Panc1 (cell line): ENCODE data around the gene POLE4. TPM values are rescaled to one million over a fixed set of nuclear protein-coding genes. Genes with fewer than 3 reads are reported as not detected.

Experiments
- ATAC-seq: fragments of 200-7000 bp; cut with Tn5 transposase; 2 replicates; pipeline ENCODE4 v1.9.1; 2020; ENCODE audit warnings: mild to moderate bottlenecking, moderate library complexity
- BruUV-seq: library from RNA; stranded (reverse); fragments of 400-500 nt; replicated peaks from 2 replicates; lab custom pipeline; 2021; lab: Mats Ljungman, UMichigan
- CTCF ChIA-PET: fragments of 300-600 bp; sonication (Branson Sonifier 250); formaldehyde crosslinking; loops from one replicate; lab custom pipeline; 2022; ENCODE audit warnings: antibody characterized with exemption; lab: Charles Lee
- POLR2A ChIA-PET: fragments of 300-600 bp; sonication (Branson Sonifier 250); formaldehyde crosslinking; loops from one replicate; lab custom pipeline; 2022; ENCODE audit warnings: antibody characterized with exemption; lab: Charles Lee
- DNase-seq: peaks from one replicate; pipeline ENCODE4 v3.0.0-alpha.2; 2010; ENCODE audit warnings: low read depth, low spot score
- H3K27ac ChIP-seq: 2 replicates; pipeline ENCODE4 v1.5.1; 2011; ENCODE audit warnings: mild to moderate bottlenecking, low read length, inconsistent platforms
- H3K27me3 ChIP-seq: fragments of 200-500 bp; sonication (Bioruptor generic); 2 replicates; pipeline ENCODE4 v1.6.0; 2014; ENCODE audit warnings: low read length, inconsistent platforms; ENCODE audit not compliant: control insufficient read depth, insufficient read depth
- H3K36me3 ChIP-seq: fragments of 200-500 bp; sonication (Bioruptor generic); 2 replicates; pipeline ENCODE4 v1.5.1; 2014; ENCODE audit warnings: inconsistent platforms, mild to moderate bottlenecking, low read length, moderate library complexity; ENCODE audit not compliant: control insufficient read depth, insufficient read depth
- H3K4me1 ChIP-seq: 2 replicates; pipeline ENCODE4 v1.5.1; 2011; ENCODE audit warnings: inconsistent platforms, mild to moderate bottlenecking, low read length, moderate library complexity; ENCODE audit not compliant: control insufficient read depth, insufficient read depth
- H3K4me3 ChIP-seq, 2 experiments: 2 replicates each; pipeline ENCODE4 v1.5.1; 2011 to 2012; ENCODE audit warnings: low read depth in 2 of 2, low read length in 2 of 2, mild to moderate bottlenecking in 2 of 2, inconsistent platforms in 1 of 2, moderate library complexity in 1 of 2
- H3K9me3 ChIP-seq: fragments of 200-500 bp; sonication (Bioruptor generic); 2 replicates; pipeline ENCODE4 v1.5.1; 2014; ENCODE audit warnings: low read depth, mild to moderate bottlenecking, inconsistent platforms, low read length, moderate library complexity; ENCODE audit not compliant: control insufficient read depth, insufficient read depth
- POLR2AphosphoS5 ChIP-seq: IDR thresholded peaks from 2 replicates; pipeline ENCODE4 v1.6.1; 2012; ENCODE audit warnings: mild to moderate bottlenecking, low read depth, low read length, moderate library complexity
- SIN3A ChIP-seq: IDR thresholded peaks from 2 replicates; pipeline ENCODE4 v1.6.1; 2012; ENCODE audit warnings: low read depth, mild to moderate bottlenecking, low read length, moderate library complexity, borderline replicate concordance; ENCODE audit not compliant: insufficient read depth
- TCF7L2 ChIP-seq: IDR thresholded peaks from 2 replicates; pipeline ENCODE4 v1.6.1; 2011; ENCODE audit warnings: mild to moderate bottlenecking, low read depth, low read length, inconsistent platforms
- in situ Hi-C: cut with HindIII; loops from 2 replicates; pipeline ENCODE4 v1.10.0; 2016; ENCODE audit warnings: low sequenced_read_pairs, low pct_unique_long_range_greater_than_20kb
- intact Hi-C: fragments of 100-400 bp; cut with micrococcal nuclease; formaldehyde crosslinking; loops from one replicate; pipeline ENCODE4 v1.10.0; 2022; ENCODE audit not compliant: unreplicated experiment
- total RNA-seq: library from RNA; stranded (reverse); gene quantifications from one replicate; pipeline ENCODE4 v1.2.1, GENCODE V29; 2021; ENCODE audit not compliant: unreplicated experiment
- TF ChIP-seq, protein P1 (sequence below), 2 experiments: IDR thresholded peaks; 2 replicates each; pipeline ENCODE4 v1.6.1; 2011 to 2012; ENCODE audit warnings: low read depth in 2 of 2, control low read depth in 1 of 2, low read length in 1 of 2, mild to moderate bottlenecking in 1 of 2, moderate library complexity in 1 of 2; ENCODE audit not compliant: insufficient read depth in 1 of 2
- TF ChIP-seq, protein P2 (sequence below): fragments of 450-650 bp; IDR thresholded peaks from 2 replicates; pipeline ENCODE4 v1.5.1; 2017; ENCODE audit warnings: mild to moderate bottlenecking

The POLE4 gene
- total RNA-seq, 1 experiment from 2014 or later, result 103 TPM

DNA sequence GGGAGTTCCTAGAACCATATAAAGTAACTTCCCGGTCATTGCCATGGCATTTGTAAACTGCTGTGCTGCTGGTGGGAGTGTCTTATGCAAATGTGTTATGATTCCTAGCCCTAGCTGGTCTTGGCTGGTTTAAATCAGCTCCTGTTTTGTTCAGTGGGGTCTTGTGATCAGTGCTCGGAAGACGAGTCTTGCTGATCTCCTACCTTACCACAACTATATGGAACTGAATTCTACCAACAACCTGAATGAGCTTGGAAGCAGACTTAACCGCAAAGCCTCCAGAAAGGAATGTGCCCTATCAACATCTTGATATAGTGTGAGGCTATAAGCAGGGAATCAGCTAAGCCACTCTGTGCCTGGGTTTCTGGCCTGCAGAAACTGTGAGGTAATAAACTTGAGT is 33.5 kb downstream of the POLE4 start:
- no peaks in the 10 kb centered on the region for H3K9me3 ChIP-seq
- H3K36me3 ChIP-seq, result no peaks in the 10 kb centered on the region
- H3K27me3 ChIP-seq, result no peaks in the 10 kb centered on the region
- ChIA-PET CTCF (interaction anchor here (0.6 kb wide), 2 partner anchors 69 to 163 kb away, joined by 3 to 11 read pairs; no protein-coding TSS in a partner anchor), POLR2A (no interaction called here)
- no peaks in the 10 kb centered on the region for H3K4me1 ChIP-seq
- TF ChIP-seq, protein P1, sequence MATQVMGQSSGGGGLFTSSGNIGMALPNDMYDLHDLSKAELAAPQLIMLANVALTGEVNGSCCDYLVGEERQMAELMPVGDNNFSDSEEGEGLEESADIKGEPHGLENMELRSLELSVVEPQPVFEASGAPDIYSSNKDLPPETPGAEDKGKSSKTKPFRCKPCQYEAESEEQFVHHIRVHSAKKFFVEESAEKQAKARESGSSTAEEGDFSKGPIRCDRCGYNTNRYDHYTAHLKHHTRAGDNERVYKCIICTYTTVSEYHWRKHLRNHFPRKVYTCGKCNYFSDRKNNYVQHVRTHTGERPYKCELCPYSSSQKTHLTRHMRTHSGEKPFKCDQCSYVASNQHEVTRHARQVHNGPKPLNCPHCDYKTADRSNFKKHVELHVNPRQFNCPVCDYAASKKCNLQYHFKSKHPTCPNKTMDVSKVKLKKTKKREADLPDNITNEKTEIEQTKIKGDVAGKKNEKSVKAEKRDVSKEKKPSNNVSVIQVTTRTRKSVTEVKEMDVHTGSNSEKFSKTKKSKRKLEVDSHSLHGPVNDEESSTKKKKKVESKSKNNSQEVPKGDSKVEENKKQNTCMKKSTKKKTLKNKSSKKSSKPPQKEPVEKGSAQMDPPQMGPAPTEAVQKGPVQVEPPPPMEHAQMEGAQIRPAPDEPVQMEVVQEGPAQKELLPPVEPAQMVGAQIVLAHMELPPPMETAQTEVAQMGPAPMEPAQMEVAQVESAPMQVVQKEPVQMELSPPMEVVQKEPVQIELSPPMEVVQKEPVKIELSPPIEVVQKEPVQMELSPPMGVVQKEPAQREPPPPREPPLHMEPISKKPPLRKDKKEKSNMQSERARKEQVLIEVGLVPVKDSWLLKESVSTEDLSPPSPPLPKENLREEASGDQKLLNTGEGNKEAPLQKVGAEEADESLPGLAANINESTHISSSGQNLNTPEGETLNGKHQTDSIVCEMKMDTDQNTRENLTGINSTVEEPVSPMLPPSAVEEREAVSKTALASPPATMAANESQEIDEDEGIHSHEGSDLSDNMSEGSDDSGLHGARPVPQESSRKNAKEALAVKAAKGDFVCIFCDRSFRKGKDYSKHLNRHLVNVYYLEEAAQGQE (IDR thresholded peaks at IDR 0.05; ENCODE audit: insufficient read depth in 1 of 2, low read depth in 2 of 2, low read length in 1 of 2), result no peak
- no peak for TF ChIP-seq SIN3A
- no peak for TF ChIP-seq POLR2AphosphoS5
- TF ChIP-seq, protein P2, sequence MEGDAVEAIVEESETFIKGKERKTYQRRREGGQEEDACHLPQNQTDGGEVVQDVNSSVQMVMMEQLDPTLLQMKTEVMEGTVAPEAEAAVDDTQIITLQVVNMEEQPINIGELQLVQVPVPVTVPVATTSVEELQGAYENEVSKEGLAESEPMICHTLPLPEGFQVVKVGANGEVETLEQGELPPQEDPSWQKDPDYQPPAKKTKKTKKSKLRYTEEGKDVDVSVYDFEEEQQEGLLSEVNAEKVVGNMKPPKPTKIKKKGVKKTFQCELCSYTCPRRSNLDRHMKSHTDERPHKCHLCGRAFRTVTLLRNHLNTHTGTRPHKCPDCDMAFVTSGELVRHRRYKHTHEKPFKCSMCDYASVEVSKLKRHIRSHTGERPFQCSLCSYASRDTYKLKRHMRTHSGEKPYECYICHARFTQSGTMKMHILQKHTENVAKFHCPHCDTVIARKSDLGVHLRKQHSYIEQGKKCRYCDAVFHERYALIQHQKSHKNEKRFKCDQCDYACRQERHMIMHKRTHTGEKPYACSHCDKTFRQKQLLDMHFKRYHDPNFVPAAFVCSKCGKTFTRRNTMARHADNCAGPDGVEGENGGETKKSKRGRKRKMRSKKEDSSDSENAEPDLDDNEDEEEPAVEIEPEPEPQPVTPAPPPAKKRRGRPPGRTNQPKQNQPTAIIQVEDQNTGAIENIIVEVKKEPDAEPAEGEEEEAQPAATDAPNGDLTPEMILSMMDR, result no peak
- TF ChIP-seq TCF7L2, result no peak
- in situ Hi-C loops (no loop called here), intact Hi-C loops (no loop called here)
- no peak overlapping the region for H3K4me3 ChIP-seq
- DNase-seq, result no peak
- no peak overlapping the region for H3K27ac ChIP-seq
- BruUV-seq, result no TSS peak
- ATAC-seq, result no peak

DNA sequence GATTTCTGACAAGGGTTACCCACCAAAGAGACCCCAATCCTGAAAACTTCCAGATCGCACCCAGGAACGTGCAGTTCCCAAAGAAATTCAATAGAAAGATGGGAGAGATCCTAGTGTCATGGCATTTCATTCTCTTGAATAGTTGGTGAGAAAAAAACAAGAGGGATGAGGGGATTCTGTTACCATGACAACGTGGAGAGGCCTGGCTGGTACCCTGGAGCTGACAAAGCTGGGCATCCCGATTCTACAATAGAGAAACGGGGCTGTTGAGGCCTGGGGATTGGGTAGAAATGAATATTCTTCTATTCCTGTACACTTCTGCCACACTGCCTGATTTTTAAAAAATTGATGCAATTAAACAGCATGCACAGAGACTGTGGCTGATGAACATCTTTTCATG is 41.0 kb downstream of the POLE4 start:
- CTCF ChIA-PET, result no interaction called here
- H3K27me3 ChIP-seq, result no peaks in the 10 kb centered on the region
- no peaks in the 10 kb centered on the region for H3K9me3 ChIP-seq
- no peak for DNase-seq
- no TSS peak for BruUV-seq
- no peaks in the 10 kb centered on the region for H3K36me3 ChIP-seq
- ATAC-seq, result no peak
- intact Hi-C loops, result no loop called here
- no peak overlapping the region for H3K27ac ChIP-seq
- no peak for TF ChIP-seq TCF7L2
- TF ChIP-seq SIN3A, result no peak
- TF ChIP-seq POLR2AphosphoS5, result no peak
- TF ChIP-seq, protein P1 (IDR thresholded peaks at IDR 0.05; ENCODE audit: insufficient read depth in 1 of 2, low read depth in 2 of 2, low read length in 1 of 2), result no peak
- TF ChIP-seq, protein P2, result no peak
- in situ Hi-C loops, result no loop called here
- H3K4me1 ChIP-seq, result no peaks in the 10 kb centered on the region
- POLR2A ChIA-PET, result no interaction called here
- no peak overlapping the region for H3K4me3 ChIP-seq
